ENCODE results near the gene CCDC142. TPM values are rescaled to one million over a fixed set of nuclear protein-coding genes. Genes with fewer than 3 reads are reported as not detected.
A peak's percentile ranks its signal among the peaks of the same experiment; 100 is the strongest.

The CCDC142 gene
- total RNA-seq, 1 experiment from 2014 or later, result 14.0 TPM

GRCh38 chr2:74474481-74474880 is 8.3 kb downstream of the CCDC142 start:
- DNase-seq (ENCODE audit: low spot score), result no peak
- no peak overlapping the region for H3K27ac Mint-ChIP-seq
- no peak for ATAC-seq
- TF ChIP-seq GRHL2 (CRISPR knock-in tag; IDR thresholded peaks at IDR 0.05; ENCODE audit: insufficient replicate concordance, severe bottlenecking) (no peak), NR2C2 (CRISPR knock-in tag; IDR thresholded peaks at IDR 0.05) (no peak), ATF2 (CRISPR knock-in tag; IDR thresholded peaks at IDR 0.05; ENCODE audit: borderline replicate concordance, low read depth) (no peak), TEAD1 (CRISPR knock-in tag; IDR thresholded peaks at IDR 0.05) (no peak), CREB1 (CRISPR knock-in tag; IDR thresholded peaks at IDR 0.05) (no peak), ATF1 (CRISPR knock-in tag; IDR thresholded peaks at IDR 0.05) (no peak), E2F5 (CRISPR knock-in tag; IDR thresholded peaks at IDR 0.05) (no peak), NFE2L1 (CRISPR knock-in tag; IDR thresholded peaks at IDR 0.05) (no peak), SMAD3 (CRISPR knock-in tag; IDR thresholded peaks at IDR 0.05; ENCODE audit: borderline replicate concordance) (no peak), RORB (CRISPR knock-in tag; IDR thresholded peaks at IDR 0.05) (no peak), IRF2 (CRISPR knock-in tag; IDR thresholded peaks at IDR 0.05; ENCODE audit: borderline replicate concordance, low read depth) (no peak), USF2 (CRISPR knock-in tag; IDR thresholded peaks at IDR 0.05) (no peak), OVOL2 (CRISPR knock-in tag; IDR thresholded peaks at IDR 0.05; ENCODE audit: borderline replicate concordance) (no peak), ZNF281 (CRISPR knock-in tag; IDR thresholded peaks at IDR 0.05) (no peak)
- no peak overlapping the region for H3K4me3 Mint-ChIP-seq
- H3K27me3 Mint-ChIP-seq (ENCODE audit: low read depth), result no peaks in the 10 kb centered on the region
- ChIA-PET POLR2A (no interaction called here), CTCF (interaction anchor here (0.7 to 2.6 kb wide), 7 partner anchors 8 to 158 kb away, joined by 3 to 23 read pairs (median 5); partner anchors contain the start of genes AUP1, CCDC142, HTRA2 and MOGS)
- no peaks in the 10 kb centered on the region for H3K9me3 Mint-ChIP-seq
- H3K36me3 Mint-ChIP-seq, result peaks cover 18% of the 10 kb centered on the region
- H3K4me1 Mint-ChIP-seq, result peaks cover 11% of the 10 kb centered on the region

GRCh38 chr2:74472945-74473258 is 9.9 kb downstream of the CCDC142 start:
- H3K4me1 Mint-ChIP-seq, result peaks cover 11% of the 10 kb centered on the region
- ChIA-PET POLR2A (interaction anchor here (0.9 to 1.5 kb wide), 6 partner anchors 9 to 223 kb away, joined by 3 to 9 read pairs (median 4); partner anchors contain the start of genes AUP1, CCDC142, HTRA2 and WBP1), CTCF (interaction anchor here (0.7 to 2.7 kb wide), 7 partner anchors 10 to 138 kb away, joined by 3 to 23 read pairs (median 4); partner anchors contain the start of genes CCDC142, TTC31 and WBP1)
- H3K36me3 Mint-ChIP-seq, result peaks cover 14% of the 10 kb centered on the region
- H3K27ac Mint-ChIP-seq, result peak overlapping the region; percentile 99
- DNase-seq (ENCODE audit: low spot score) (no peak), ATAC-seq (no peak)
- H3K9me3 Mint-ChIP-seq, result no peaks in the 10 kb centered on the region
- peak overlapping the region; percentile 96 for H3K4me3 Mint-ChIP-seq
- no peaks in the 10 kb centered on the region for H3K27me3 Mint-ChIP-seq (ENCODE audit: low read depth)
- TF ChIP-seq ZNF671 (CRISPR knock-in tag; IDR thresholded peaks at IDR 0.05), result no peak
- TF ChIP-seq KAT7 (CRISPR knock-in tag; IDR thresholded peaks at IDR 0.05; ENCODE audit: borderline replicate concordance), result no peak
- TF ChIP-seq CTCF (IDR thresholded peaks at IDR 0.05), result no peak
- TF ChIP-seq E2F5 (CRISPR knock-in tag; IDR thresholded peaks at IDR 0.05), result no peak
- no peak for TF ChIP-seq TEAD4 (CRISPR knock-in tag; IDR thresholded peaks at IDR 0.05)
- TF ChIP-seq HMGXB4 (CRISPR knock-in tag; IDR thresholded peaks at IDR 0.05), result no peak
- no peak for TF ChIP-seq SP1 (CRISPR knock-in tag; conservative IDR thresholded peaks at IDR 0.05)
- TF ChIP-seq STAT6 (CRISPR knock-in tag; conservative IDR thresholded peaks at IDR 0.05; ENCODE audit: low read depth), result no peak
